Measurements from ENCODE around the gene C19orf38. TPM values are rescaled to one million over a fixed set of nuclear protein-coding genes. Genes with fewer than 3 reads are reported as not detected.

C19orf38 gene
- total RNA-seq, 1 experiment from 2014 or later: not detected

DNA sequence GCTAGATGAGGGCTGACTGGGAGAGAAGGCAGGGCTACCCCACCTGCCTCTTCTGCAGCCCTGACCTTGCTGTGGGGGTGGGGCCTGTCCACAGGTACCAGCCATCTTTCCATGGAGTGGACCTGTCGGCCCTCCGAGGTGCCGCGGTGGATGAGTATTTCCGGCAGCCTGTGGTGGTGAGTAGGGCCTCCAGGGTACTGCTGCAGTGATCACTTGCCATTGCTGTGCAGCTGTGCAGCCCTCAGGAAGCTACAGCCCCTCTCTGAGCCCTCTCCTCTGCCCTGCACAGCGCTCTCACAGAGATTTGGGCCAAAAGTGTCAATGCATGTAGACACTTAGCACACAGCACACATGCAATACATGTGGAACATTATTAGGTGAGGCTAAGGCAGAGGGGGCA, 68.4 kb downstream of the C19orf38 start:
- Mint-ChIP-seq H3K36me3 (peaks cover 14% of the 10 kb centered on the region), H3K4me1 (no peaks in the 10 kb centered on the region), H3K27me3 (ENCODE audit: low read depth) (no peaks in the 10 kb centered on the region), H3K27ac (no peak overlapping the region), H3K4me3 (no peak overlapping the region), H3K9me3 (no peaks in the 10 kb centered on the region)
- no peak for DNase-seq (ENCODE audit: low spot score)
- no peak for ATAC-seq
- ChIA-PET CTCF (no interaction called here), POLR2A (no interaction called here)
- TF ChIP-seq, protein P1, sequence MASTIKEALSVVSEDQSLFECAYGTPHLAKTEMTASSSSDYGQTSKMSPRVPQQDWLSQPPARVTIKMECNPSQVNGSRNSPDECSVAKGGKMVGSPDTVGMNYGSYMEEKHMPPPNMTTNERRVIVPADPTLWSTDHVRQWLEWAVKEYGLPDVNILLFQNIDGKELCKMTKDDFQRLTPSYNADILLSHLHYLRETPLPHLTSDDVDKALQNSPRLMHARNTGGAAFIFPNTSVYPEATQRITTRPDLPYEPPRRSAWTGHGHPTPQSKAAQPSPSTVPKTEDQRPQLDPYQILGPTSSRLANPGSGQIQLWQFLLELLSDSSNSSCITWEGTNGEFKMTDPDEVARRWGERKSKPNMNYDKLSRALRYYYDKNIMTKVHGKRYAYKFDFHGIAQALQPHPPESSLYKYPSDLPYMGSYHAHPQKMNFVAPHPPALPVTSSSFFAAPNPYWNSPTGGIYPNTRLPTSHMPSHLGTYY (CRISPR knock-in tag; IDR thresholded peaks at IDR 0.05): no peak
- no peak for TF ChIP-seq ZNF263 (CRISPR knock-in tag; IDR thresholded peaks at IDR 0.05; ENCODE audit: low read depth)
- no peak for TF ChIP-seq ZBTB43 (CRISPR knock-in tag; IDR thresholded peaks at IDR 0.05)

DNA sequence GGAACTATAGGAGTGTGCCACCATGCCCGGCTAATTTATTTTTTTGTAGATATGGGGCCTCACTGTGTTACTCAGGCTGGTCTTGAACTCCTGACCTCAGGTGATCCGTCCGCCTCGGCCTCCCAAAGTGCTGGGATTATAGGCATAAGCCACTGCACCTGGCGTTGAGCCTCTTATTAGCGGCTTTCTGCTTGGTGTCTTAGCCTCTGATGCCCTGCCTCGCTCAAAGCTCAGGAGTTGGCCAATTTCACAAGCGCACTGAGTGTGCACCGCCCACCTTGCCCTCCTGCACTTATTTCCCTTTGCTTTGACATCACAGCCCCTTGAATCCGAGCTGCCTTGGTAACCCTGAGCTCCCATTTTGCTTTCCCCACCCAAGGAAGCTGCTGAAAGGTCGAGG, 70.1 kb downstream of the C19orf38 start:
- TF ChIP-seq EMX1 (CRISPR knock-in tag; IDR thresholded peaks at IDR 0.05) (no peak), SMAD3 (CRISPR knock-in tag; IDR thresholded peaks at IDR 0.05; ENCODE audit: borderline replicate concordance) (no peak), FOXK1 (CRISPR knock-in tag; IDR thresholded peaks at IDR 0.05) (no peak), TP53 (CRISPR knock-in tag; IDR thresholded peaks at IDR 0.05) (no peak), OVOL2 (CRISPR knock-in tag; IDR thresholded peaks at IDR 0.05; ENCODE audit: borderline replicate concordance) (no peak), NFATC4 (CRISPR knock-in tag; IDR thresholded peaks at IDR 0.05) (no peak), FOXP4 (CRISPR knock-in tag; IDR thresholded peaks at IDR 0.05) (no peak), ATF1 (CRISPR knock-in tag; IDR thresholded peaks at IDR 0.05) (no peak), HMGXB4 (CRISPR knock-in tag; IDR thresholded peaks at IDR 0.05) (no peak), RORB (CRISPR knock-in tag; IDR thresholded peaks at IDR 0.05) (no peak), E2F1 (CRISPR knock-in tag; IDR thresholded peaks at IDR 0.05) (no peak), ESRRA (CRISPR knock-in tag; IDR thresholded peaks at IDR 0.05; ENCODE audit: borderline replicate concordance) (no peak), ZNF232 (CRISPR knock-in tag; IDR thresholded peaks at IDR 0.05) (no peak), NR1H2 (CRISPR knock-in tag; IDR thresholded peaks at IDR 0.05) (no peak)
- TF ChIP-seq, protein P2, sequence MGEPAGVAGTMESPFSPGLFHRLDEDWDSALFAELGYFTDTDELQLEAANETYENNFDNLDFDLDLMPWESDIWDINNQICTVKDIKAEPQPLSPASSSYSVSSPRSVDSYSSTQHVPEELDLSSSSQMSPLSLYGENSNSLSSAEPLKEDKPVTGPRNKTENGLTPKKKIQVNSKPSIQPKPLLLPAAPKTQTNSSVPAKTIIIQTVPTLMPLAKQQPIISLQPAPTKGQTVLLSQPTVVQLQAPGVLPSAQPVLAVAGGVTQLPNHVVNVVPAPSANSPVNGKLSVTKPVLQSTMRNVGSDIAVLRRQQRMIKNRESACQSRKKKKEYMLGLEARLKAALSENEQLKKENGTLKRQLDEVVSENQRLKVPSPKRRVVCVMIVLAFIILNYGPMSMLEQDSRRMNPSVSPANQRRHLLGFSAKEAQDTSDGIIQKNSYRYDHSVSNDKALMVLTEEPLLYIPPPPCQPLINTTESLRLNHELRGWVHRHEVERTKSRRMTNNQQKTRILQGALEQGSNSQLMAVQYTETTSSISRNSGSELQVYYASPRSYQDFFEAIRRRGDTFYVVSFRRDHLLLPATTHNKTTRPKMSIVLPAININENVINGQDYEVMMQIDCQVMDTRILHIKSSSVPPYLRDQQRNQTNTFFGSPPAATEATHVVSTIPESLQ (CRISPR knock-in tag; IDR thresholded peaks at IDR 0.05): no peak
- TF ChIP-seq, protein P3, sequence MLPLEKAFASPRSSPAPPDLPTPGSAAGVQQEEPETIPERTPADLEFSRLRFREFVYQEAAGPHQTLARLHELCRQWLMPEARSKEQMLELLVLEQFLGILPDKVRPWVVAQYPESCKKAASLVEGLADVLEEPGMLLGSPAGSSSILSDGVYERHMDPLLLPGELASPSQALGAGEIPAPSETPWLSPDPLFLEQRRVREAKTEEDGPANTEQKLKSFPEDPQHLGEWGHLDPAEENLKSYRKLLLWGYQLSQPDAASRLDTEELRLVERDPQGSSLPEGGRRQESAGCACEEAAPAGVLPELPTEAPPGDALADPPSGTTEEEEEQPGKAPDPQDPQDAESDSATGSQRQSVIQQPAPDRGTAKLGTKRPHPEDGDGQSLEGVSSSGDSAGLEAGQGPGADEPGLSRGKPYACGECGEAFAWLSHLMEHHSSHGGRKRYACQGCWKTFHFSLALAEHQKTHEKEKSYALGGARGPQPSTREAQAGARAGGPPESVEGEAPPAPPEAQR (CRISPR knock-in tag; IDR thresholded peaks at IDR 0.05): no peak
- TF ChIP-seq, protein P4, sequence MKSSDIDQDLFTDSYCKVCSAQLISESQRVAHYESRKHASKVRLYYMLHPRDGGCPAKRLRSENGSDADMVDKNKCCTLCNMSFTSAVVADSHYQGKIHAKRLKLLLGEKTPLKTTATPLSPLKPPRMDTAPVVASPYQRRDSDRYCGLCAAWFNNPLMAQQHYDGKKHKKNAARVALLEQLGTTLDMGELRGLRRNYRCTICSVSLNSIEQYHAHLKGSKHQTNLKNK (CRISPR knock-in tag; IDR thresholded peaks at IDR 0.05): no peak
- TF ChIP-seq, protein P5, sequence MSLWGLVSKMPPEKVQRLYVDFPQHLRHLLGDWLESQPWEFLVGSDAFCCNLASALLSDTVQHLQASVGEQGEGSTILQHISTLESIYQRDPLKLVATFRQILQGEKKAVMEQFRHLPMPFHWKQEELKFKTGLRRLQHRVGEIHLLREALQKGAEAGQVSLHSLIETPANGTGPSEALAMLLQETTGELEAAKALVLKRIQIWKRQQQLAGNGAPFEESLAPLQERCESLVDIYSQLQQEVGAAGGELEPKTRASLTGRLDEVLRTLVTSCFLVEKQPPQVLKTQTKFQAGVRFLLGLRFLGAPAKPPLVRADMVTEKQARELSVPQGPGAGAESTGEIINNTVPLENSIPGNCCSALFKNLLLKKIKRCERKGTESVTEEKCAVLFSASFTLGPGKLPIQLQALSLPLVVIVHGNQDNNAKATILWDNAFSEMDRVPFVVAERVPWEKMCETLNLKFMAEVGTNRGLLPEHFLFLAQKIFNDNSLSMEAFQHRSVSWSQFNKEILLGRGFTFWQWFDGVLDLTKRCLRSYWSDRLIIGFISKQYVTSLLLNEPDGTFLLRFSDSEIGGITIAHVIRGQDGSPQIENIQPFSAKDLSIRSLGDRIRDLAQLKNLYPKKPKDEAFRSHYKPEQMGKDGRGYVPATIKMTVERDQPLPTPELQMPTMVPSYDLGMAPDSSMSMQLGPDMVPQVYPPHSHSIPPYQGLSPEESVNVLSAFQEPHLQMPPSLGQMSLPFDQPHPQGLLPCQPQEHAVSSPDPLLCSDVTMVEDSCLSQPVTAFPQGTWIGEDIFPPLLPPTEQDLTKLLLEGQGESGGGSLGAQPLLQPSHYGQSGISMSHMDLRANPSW (CRISPR knock-in tag; conservative IDR thresholded peaks at IDR 0.05; ENCODE audit: low read depth): no peak
- H3K27me3 Mint-ChIP-seq (ENCODE audit: low read depth): no peaks in the 10 kb centered on the region
- H3K9me3 Mint-ChIP-seq: no peaks in the 10 kb centered on the region
- H3K27ac Mint-ChIP-seq: no peak overlapping the region
- ATAC-seq (no peak), DNase-seq (ENCODE audit: low spot score) (no peak)
- ChIA-PET POLR2A (no interaction called here), CTCF (interaction anchor here (0.5 to 1.3 kb wide), 6 partner anchors 18 to 495 kb away, joined by 3 to 5 read pairs (median 4); no protein-coding TSS in a partner anchor)
- H3K4me1 Mint-ChIP-seq: no peaks in the 10 kb centered on the region
- no peak overlapping the region for H3K4me3 Mint-ChIP-seq
- H3K36me3 Mint-ChIP-seq: peaks cover 12% of the 10 kb centered on the region

Data from WTC11 (cell line).